Panc1 (cell line): Measurements from ENCODE around the gene C1QL2. TPM values are rescaled to one million over a fixed set of nuclear protein-coding genes. Genes with fewer than 3 reads are reported as not detected.

ENCODE experiments used
- ATAC-seq: fragments of 200-7000 bp; cut with Tn5 transposase; 2 replicates; pipeline ENCODE4 v1.9.1; 2020; ENCODE audit warnings: mild to moderate bottlenecking, moderate library complexity
- BruUV-seq: library from RNA; stranded (reverse); fragments of 400-500 nt; replicated peaks from 2 replicates; lab custom pipeline; 2021; lab: Mats Ljungman, UMichigan
- CTCF ChIA-PET: fragments of 300-600 bp; sonication (Branson Sonifier 250); formaldehyde crosslinking; loops from one replicate; lab custom pipeline; 2022; ENCODE audit warnings: antibody characterized with exemption; lab: Charles Lee
- POLR2A ChIA-PET: fragments of 300-600 bp; sonication (Branson Sonifier 250); formaldehyde crosslinking; loops from one replicate; lab custom pipeline; 2022; ENCODE audit warnings: antibody characterized with exemption; lab: Charles Lee
- DNase-seq: peaks from one replicate; pipeline ENCODE4 v3.0.0-alpha.2; 2010; ENCODE audit warnings: low read depth, low spot score
- H3K27ac ChIP-seq: 2 replicates; pipeline ENCODE4 v1.5.1; 2011; ENCODE audit warnings: mild to moderate bottlenecking, low read length, inconsistent platforms
- H3K27me3 ChIP-seq: fragments of 200-500 bp; sonication (Bioruptor generic); 2 replicates; pipeline ENCODE4 v1.6.0; 2014; ENCODE audit warnings: low read length, inconsistent platforms; ENCODE audit not compliant: control insufficient read depth, insufficient read depth
- H3K36me3 ChIP-seq: fragments of 200-500 bp; sonication (Bioruptor generic); 2 replicates; pipeline ENCODE4 v1.5.1; 2014; ENCODE audit warnings: inconsistent platforms, mild to moderate bottlenecking, low read length, moderate library complexity; ENCODE audit not compliant: control insufficient read depth, insufficient read depth
- H3K4me1 ChIP-seq: 2 replicates; pipeline ENCODE4 v1.5.1; 2011; ENCODE audit warnings: inconsistent platforms, mild to moderate bottlenecking, low read length, moderate library complexity; ENCODE audit not compliant: control insufficient read depth, insufficient read depth
- H3K4me3 ChIP-seq, 2 experiments: 2 replicates each; pipeline ENCODE4 v1.5.1; 2011 to 2012; ENCODE audit warnings: low read depth in 2 of 2, low read length in 2 of 2, mild to moderate bottlenecking in 2 of 2, inconsistent platforms in 1 of 2, moderate library complexity in 1 of 2
- H3K9me3 ChIP-seq: fragments of 200-500 bp; sonication (Bioruptor generic); 2 replicates; pipeline ENCODE4 v1.5.1; 2014; ENCODE audit warnings: low read depth, mild to moderate bottlenecking, inconsistent platforms, low read length, moderate library complexity; ENCODE audit not compliant: control insufficient read depth, insufficient read depth
- CTCF ChIP-seq: fragments of 450-650 bp; IDR thresholded peaks from 2 replicates; pipeline ENCODE4 v1.5.1; 2017; ENCODE audit warnings: mild to moderate bottlenecking
- POLR2AphosphoS5 ChIP-seq: IDR thresholded peaks from 2 replicates; pipeline ENCODE4 v1.6.1; 2012; ENCODE audit warnings: mild to moderate bottlenecking, low read depth, low read length, moderate library complexity
- REST ChIP-seq, 2 experiments: IDR thresholded peaks; 2 replicates each; pipeline ENCODE4 v1.6.1; 2011 to 2012; ENCODE audit warnings: low read depth in 2 of 2, control low read depth in 1 of 2, low read length in 1 of 2, mild to moderate bottlenecking in 1 of 2, moderate library complexity in 1 of 2; ENCODE audit not compliant: insufficient read depth in 1 of 2
- SIN3A ChIP-seq: IDR thresholded peaks from 2 replicates; pipeline ENCODE4 v1.6.1; 2012; ENCODE audit warnings: low read depth, mild to moderate bottlenecking, low read length, moderate library complexity, borderline replicate concordance; ENCODE audit not compliant: insufficient read depth
- TCF7L2 ChIP-seq: IDR thresholded peaks from 2 replicates; pipeline ENCODE4 v1.6.1; 2011; ENCODE audit warnings: mild to moderate bottlenecking, low read depth, low read length, inconsistent platforms
- in situ Hi-C: cut with HindIII; loops from 2 replicates; pipeline ENCODE4 v1.10.0; 2016; ENCODE audit warnings: low sequenced_read_pairs, low pct_unique_long_range_greater_than_20kb
- intact Hi-C: fragments of 100-400 bp; cut with micrococcal nuclease; formaldehyde crosslinking; loops from one replicate; pipeline ENCODE4 v1.10.0; 2022; ENCODE audit not compliant: unreplicated experiment
- total RNA-seq: library from RNA; stranded (reverse); gene quantifications from one replicate; pipeline ENCODE4 v1.2.1, GENCODE V29; 2021; ENCODE audit not compliant: unreplicated experiment

C1QL2 gene
- total RNA-seq, 1 experiment from 2014 or later, result not detected

GRCh38 chr2:119114266-119114665, 44.3 kb downstream of the C1QL2 start:
- H3K27ac ChIP-seq, result no peak overlapping the region
- H3K36me3 ChIP-seq, result no peaks in the 10 kb centered on the region
- H3K27me3 ChIP-seq, result peaks cover 3% of the 10 kb centered on the region
- BruUV-seq, result no TSS peak
- H3K9me3 ChIP-seq, result peaks cover 3% of the 10 kb centered on the region; the same call in 1 of the 2 replicates
- DNase-seq (no peak), ATAC-seq (no peak)
- ChIA-PET POLR2A (no interaction called here), CTCF (no interaction called here)
- TF ChIP-seq TCF7L2, result no peak
- no peak for TF ChIP-seq POLR2AphosphoS5
- no peak for TF ChIP-seq REST (IDR thresholded peaks at IDR 0.05; ENCODE audit: insufficient read depth in 1 of 2, low read depth in 2 of 2, low read length in 1 of 2)
- TF ChIP-seq CTCF, result no peak
- no peak for TF ChIP-seq SIN3A
- in situ Hi-C loops, result no loop called here
- no peak overlapping the region for H3K4me3 ChIP-seq
- no peaks in the 10 kb centered on the region for H3K4me1 ChIP-seq
- intact Hi-C loops, result no loop called here

- Histone ChIP-seq H3K27me3 (peaks cover 3% of the 10 kb centered on the region), H3K27ac (no peak overlapping the region), H3K4me1 (no peaks in the 10 kb centered on the region), H3K4me3 (no peak overlapping the region), H3K36me3 (no peaks in the 10 kb centered on the region), H3K9me3 (peaks cover 3% of the 10 kb centered on the region; the same call in 1 of the 2 replicates)
- POLR2A ChIA-PET, result no interaction called here
- in situ Hi-C loops (no loop called here), intact Hi-C loops (no loop called here)
- no peak for DNase-seq
- ATAC-seq, result no peak
- no peak for TF ChIP-seq REST (IDR thresholded peaks at IDR 0.05; ENCODE audit: insufficient read depth in 1 of 2, low read depth in 2 of 2, low read length in 1 of 2)
- no peak for TF ChIP-seq TCF7L2
- TF ChIP-seq POLR2AphosphoS5, result no peak
- TF ChIP-seq CTCF, result no peak
- TF ChIP-seq SIN3A, result no peak
- CTCF ChIA-PET, result no interaction called here
- no TSS peak for BruUV-seq
Observed at GRCh38 chr2:119113489-119113770, 45.1 kb downstream of the C1QL2 start.
